ENCODE results near the gene IGSF11.

GRCh38 chr3:119080364-119080763 lies 45.7 kb upstream of the IGSF11 start:
- TF ChIP-seq CTCF (IDR thresholded peaks at IDR 0.05) = no peak
- no peak for TF ChIP-seq EP300 (IDR thresholded peaks at IDR 0.05)
